OCI-LY1 (cell line): Measurements from ENCODE around the gene BACE1-AS.

Experiments used
- H2AFZ ChIP-seq: fragments of 200-600 bp; sonication (generic), shearing (Covaris generic); 2 replicates; pipeline ENCODE4 v1.6.0; 2014; ENCODE audit warnings: antibody characterized with exemption, mild to moderate bottlenecking, low read length
- H3F3A ChIP-seq: fragments of 200-600 bp; sonication (generic), shearing (Covaris generic); 2 replicates; pipeline ENCODE4 v1.6.0; 2014; ENCODE audit warnings: mild to moderate bottlenecking, antibody characterized with exemption, low read length, moderate library complexity; ENCODE audit not compliant: insufficient read depth
- H3K27ac ChIP-seq: fragments of 200-600 bp; sonication (generic); 2 replicates; pipeline ENCODE4 v1.5.1; 2014; ENCODE audit warnings: low read length, mixed run types, mild to moderate bottlenecking, low read depth; ENCODE audit not compliant: poor library complexity, severe bottlenecking
- H3K27me3 ChIP-seq: fragments of 200-600 bp; sonication (generic); 2 replicates; pipeline ENCODE4 v1.6.0; 2014; ENCODE audit warnings: antibody characterized with exemption, mild to moderate bottlenecking, low read length, moderate library complexity; ENCODE audit not compliant: insufficient read depth
- H3K36me3 ChIP-seq: fragments of 200-600 bp; sonication (generic); 2 replicates; pipeline ENCODE4 v1.6.1; 2014; ENCODE audit warnings: mild to moderate bottlenecking, antibody characterized with exemption, low read length, moderate library complexity, mixed read lengths; ENCODE audit not compliant: insufficient read depth
- H3K4me1 ChIP-seq: fragments of 200-600 bp; sonication (generic); 2 replicates; pipeline ENCODE4 v1.5.1; 2014; ENCODE audit warnings: mild to moderate bottlenecking, low read length, moderate library complexity; ENCODE audit not compliant: insufficient read depth, severe bottlenecking
- H3K4me2 ChIP-seq: fragments of 200-600 bp; sonication (generic), shearing (Covaris generic); 2 replicates; pipeline ENCODE4 v1.6.1; 2014; ENCODE audit warnings: low read length
- H3K4me3 ChIP-seq: fragments of 200-600 bp; sonication (generic); 2 replicates; pipeline ENCODE4 v1.5.1; 2014; ENCODE audit warnings: low read length, low read depth, mild to moderate bottlenecking, mixed read lengths; ENCODE audit not compliant: poor library complexity, severe bottlenecking
- H3K79me2 ChIP-seq: fragments of 200-600 bp; shearing (Covaris generic); 2 replicates; pipeline ENCODE4 v1.6.1; 2016; ENCODE audit warnings: mixed run types, low read length, mixed read lengths; ENCODE audit not compliant: insufficient read depth
- H3K9ac ChIP-seq: fragments of 200-600 bp; sonication (generic), shearing (Covaris generic); 2 replicates; pipeline ENCODE4 v1.6.1; 2014; ENCODE audit warnings: mild to moderate bottlenecking, low read length, mixed read lengths
- H3K9me2 ChIP-seq: fragments of 200-600 bp; sonication (generic), shearing (Covaris generic); 2 replicates; pipeline ENCODE4 v1.6.1; 2014; ENCODE audit warnings: low read depth, mild to moderate bottlenecking, low read length, mixed read lengths
- H3K9me3 ChIP-seq: fragments of 200-600 bp; shearing (Covaris generic); 2 replicates; pipeline ENCODE4 v1.6.1; 2014; ENCODE audit warnings: low read length, mixed read lengths
- H4K20me1 ChIP-seq: fragments of 200-600 bp; sonication (generic), shearing (Covaris generic); 2 replicates; pipeline ENCODE4 v1.6.0; 2016; ENCODE audit warnings: mild to moderate bottlenecking, low read length; ENCODE audit not compliant: insufficient read depth
- EZH2 ChIP-seq: fragments of 200-600 bp; sonication (generic), shearing (Covaris generic); IDR thresholded peaks from 2 replicates; pipeline ENCODE4 v1.8.0; 2017; ENCODE audit warnings: borderline replicate concordance, mixed run types, mild to moderate bottlenecking, antibody characterized with exemption, low read length, moderate library complexity, mixed read lengths
- TF ChIP-seq, protein P1 (sequence below): fragments of 200-600 bp; sonication (generic), shearing (Covaris generic); IDR thresholded peaks from 2 replicates; pipeline ENCODE4 v1.5.1; 2017; ENCODE audit warnings: mild to moderate bottlenecking, antibody characterized with exemption, low read length, moderate library complexity, mixed read lengths

Gene BACE1-AS

DNA sequence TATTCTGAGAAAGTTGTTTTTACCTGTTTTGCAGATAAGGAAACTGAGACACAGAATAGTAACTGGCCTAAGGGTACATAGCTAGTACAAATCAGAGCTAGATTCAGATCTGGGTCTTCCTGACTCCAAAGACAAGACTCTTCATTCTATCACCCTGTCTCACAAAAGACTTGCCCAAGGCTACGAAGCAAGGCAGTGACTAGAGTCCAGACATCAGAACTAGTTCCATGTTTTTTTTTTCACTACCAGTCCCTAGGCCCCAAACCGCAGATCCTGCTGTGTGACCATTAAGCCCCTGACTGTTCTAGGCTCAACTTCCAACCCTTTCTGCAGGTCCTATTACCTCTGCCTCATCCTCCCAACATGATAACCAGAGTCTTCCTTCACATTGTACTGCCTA lies 1.5 kb downstream of the BACE1-AS start:
- Histone ChIP-seq H3K27ac (no peak overlapping the region), H3K36me3 (no peaks in the 10 kb centered on the region), H3K4me3 (no peak overlapping the region), H3K4me1 (no peaks in the 10 kb centered on the region), H3F3A (no peaks in the 10 kb centered on the region), H4K20me1 (no peaks in the 10 kb centered on the region), H3K9me3 (no peaks in the 10 kb centered on the region), H2AFZ (no peak overlapping the region), H3K9ac (no peak overlapping the region), H3K9me2 (no peaks in the 10 kb centered on the region), H3K79me2 (no peaks in the 10 kb centered on the region), H3K27me3 (no peaks in the 10 kb centered on the region), H3K4me2 (no peak overlapping the region)
- no peak for TF ChIP-seq EZH2
- TF ChIP-seq, protein P1, sequence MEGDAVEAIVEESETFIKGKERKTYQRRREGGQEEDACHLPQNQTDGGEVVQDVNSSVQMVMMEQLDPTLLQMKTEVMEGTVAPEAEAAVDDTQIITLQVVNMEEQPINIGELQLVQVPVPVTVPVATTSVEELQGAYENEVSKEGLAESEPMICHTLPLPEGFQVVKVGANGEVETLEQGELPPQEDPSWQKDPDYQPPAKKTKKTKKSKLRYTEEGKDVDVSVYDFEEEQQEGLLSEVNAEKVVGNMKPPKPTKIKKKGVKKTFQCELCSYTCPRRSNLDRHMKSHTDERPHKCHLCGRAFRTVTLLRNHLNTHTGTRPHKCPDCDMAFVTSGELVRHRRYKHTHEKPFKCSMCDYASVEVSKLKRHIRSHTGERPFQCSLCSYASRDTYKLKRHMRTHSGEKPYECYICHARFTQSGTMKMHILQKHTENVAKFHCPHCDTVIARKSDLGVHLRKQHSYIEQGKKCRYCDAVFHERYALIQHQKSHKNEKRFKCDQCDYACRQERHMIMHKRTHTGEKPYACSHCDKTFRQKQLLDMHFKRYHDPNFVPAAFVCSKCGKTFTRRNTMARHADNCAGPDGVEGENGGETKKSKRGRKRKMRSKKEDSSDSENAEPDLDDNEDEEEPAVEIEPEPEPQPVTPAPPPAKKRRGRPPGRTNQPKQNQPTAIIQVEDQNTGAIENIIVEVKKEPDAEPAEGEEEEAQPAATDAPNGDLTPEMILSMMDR = no peak

DNA sequence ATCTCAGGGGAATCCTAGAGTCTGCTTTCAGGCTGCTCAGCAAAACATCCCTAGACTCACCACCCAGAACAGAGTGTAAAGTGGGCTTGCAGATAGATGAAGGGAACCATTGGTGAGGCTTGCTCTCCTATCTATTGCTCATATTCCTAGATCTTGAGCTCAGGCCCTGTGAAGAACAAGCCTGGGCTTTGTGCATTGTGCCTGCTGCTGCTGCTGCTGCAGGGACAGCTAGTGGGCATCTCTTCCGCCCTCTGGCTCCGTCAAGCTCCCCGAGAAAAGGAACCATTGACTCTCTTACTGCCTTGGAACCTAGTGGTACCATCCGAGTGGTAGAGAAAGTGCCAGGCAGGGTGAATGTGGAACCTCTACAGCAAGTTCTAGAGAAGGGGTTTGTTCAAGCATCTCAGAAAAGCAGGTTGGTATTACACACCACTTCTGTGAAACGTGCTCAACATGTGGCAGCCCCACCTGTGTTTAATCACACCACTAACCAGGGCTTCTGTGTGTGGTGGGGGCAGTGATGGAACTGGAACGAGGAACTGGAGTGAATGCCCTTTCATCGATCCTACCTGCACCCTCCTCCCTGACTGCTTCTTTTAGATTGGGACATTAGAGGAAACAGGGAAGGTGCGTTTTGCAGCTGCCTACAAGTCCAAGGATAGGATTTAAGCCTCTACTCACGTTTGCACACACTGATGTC lies 4.4 kb downstream of the BACE1-AS start:
- Histone ChIP-seq H3F3A (no peaks in the 10 kb centered on the region), H4K20me1 (no peaks in the 10 kb centered on the region), H3K4me3 (no peak overlapping the region), H3K9me2 (no peaks in the 10 kb centered on the region), H3K79me2 (no peaks in the 10 kb centered on the region), H3K4me1 (no peaks in the 10 kb centered on the region), H3K9ac (no peak overlapping the region), H3K36me3 (no peaks in the 10 kb centered on the region), H3K27me3 (no peaks in the 10 kb centered on the region), H3K9me3 (no peaks in the 10 kb centered on the region), H3K27ac (no peak overlapping the region), H3K4me2 (no peak overlapping the region), H2AFZ (no peak overlapping the region)
- no peak for TF ChIP-seq EZH2
- TF ChIP-seq, protein P1 = no peak

DNA sequence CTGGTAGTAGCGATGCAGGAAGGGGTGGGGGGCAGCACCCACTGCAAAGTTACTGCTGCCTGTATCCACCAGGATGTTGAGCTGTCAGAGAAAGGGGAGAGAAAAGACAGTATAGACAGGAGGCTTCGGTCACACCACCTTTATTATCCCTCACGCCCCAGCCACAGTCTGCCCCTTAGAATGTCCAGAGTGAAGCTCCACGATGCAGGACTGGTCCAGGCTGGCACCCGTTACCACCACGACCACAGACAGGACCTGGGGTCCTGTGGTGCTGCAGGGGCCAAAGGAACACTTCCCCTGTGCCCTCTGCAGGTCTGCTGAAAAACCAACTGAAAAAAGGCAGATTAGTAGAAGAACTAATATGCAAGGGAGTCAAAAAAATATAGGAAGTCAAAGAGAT lies 5.7 kb downstream of the BACE1-AS start:
- H3F3A ChIP-seq = no peaks in the 10 kb centered on the region
- H4K20me1 ChIP-seq = no peaks in the 10 kb centered on the region
- no peak overlapping the region for H3K9ac ChIP-seq
- H3K9me3 ChIP-seq = no peaks in the 10 kb centered on the region
- H2AFZ ChIP-seq = no peak overlapping the region
- TF ChIP-seq, protein P1 = no peak
- no peak for TF ChIP-seq EZH2
- H3K4me2 ChIP-seq = no peak overlapping the region
- no peaks in the 10 kb centered on the region for H3K9me2 ChIP-seq
- H3K27me3 ChIP-seq = no peaks in the 10 kb centered on the region
- no peaks in the 10 kb centered on the region for H3K79me2 ChIP-seq
- H3K4me1 ChIP-seq = no peaks in the 10 kb centered on the region
- no peaks in the 10 kb centered on the region for H3K36me3 ChIP-seq
- H3K4me3 ChIP-seq = no peak overlapping the region
- H3K27ac ChIP-seq = no peak overlapping the region
